Tibial nerve (tissue), 4 donors: ENCODE measurements around the gene AP5Z1. TPM values are rescaled to one million over a fixed set of nuclear protein-coding genes. Genes with fewer than 3 reads are reported as not detected.
A peak's percentile ranks its signal among the peaks of the same experiment; 100 is the strongest.

ENCODE experiments used
- DNase-seq, 2 donors: peaks; one replicate each; pipeline ENCODE4 v3.0.0-alpha.2; 2019; ENCODE audit warnings: low spot score in 2 of 2
- H3K27ac ChIP-seq, 4 donors: fragments of 200-600 bp; sonication (generic) in 3 of 4; one replicate each; pipeline ENCODE4 v1.5.1; 2017 to 2019; ENCODE audit warnings: mild to moderate bottlenecking in 1 of 4
- H3K27me3 ChIP-seq, 2 donors: fragments of 200-600 bp; sonication (generic) in 1 of 2; one replicate each; pipeline versions ENCODE4 v1.5.1 to v1.6.0; 2017 to 2019
- H3K36me3 ChIP-seq, 3 donors: fragments of 200-600 bp; sonication (generic); one replicate each; pipeline ENCODE4 v1.5.1; 2018 to 2019
- H3K4me1 ChIP-seq, 4 donors: fragments of 200-600 bp; sonication (generic) in 3 of 4; one replicate each; pipeline ENCODE4 v1.5.1; 2017 to 2019
- H3K4me3 ChIP-seq, 4 donors: fragments of 200-600 bp; sonication (generic) in 3 of 4; one replicate each; pipeline ENCODE4 v1.5.1; 2017 to 2019; ENCODE audit warnings: mild to moderate bottlenecking in 1 of 4, moderate library complexity in 1 of 4
- H3K9me3 ChIP-seq, 4 donors: fragments of 200-600 bp; sonication (generic) in 3 of 4; one replicate each; pipeline ENCODE4 v1.5.1; 2017 to 2019
- CTCF ChIP-seq, 5 experiments: fragments of 200-600 bp in 3 of 5; fragments of 450-650 bp in 2 of 5; sonication (generic) in 3 of 5; IDR thresholded peaks; one replicate each; pipeline ENCODE4 v1.5.1; 2016 to 2019; ENCODE audit warnings: antibody characterized with exemption in 5 of 5, mild to moderate bottlenecking in 3 of 5, moderate library complexity in 2 of 5
- EP300 ChIP-seq, 2 donors: sonication (generic); formaldehyde crosslinking; IDR thresholded peaks; one replicate each; pipeline ENCODE4 v1.6.1; 2017; ENCODE audit warnings: antibody characterized with exemption in 2 of 2, mild to moderate bottlenecking in 1 of 2
- POLR2A ChIP-seq, 2 donors: fragments of 450-650 bp; IDR thresholded peaks; one replicate each; pipeline ENCODE4 v1.6.1; 2017; ENCODE audit warnings: antibody characterized with exemption in 2 of 2, mild to moderate bottlenecking in 2 of 2, moderate library complexity in 2 of 2
- WGBS, 2 donors: methylation state at CpG; one replicate each; pipeline ENCODE4 v1.1.5; 2018; 5-methylcytosine and 5-hydroxymethylcytosine counted together
- total RNA-seq, 4 donors: library from RNA; depleted of rRNA; stranded (reverse); fragments of >200 nt; gene quantifications; one replicate each; pipeline ENCODE4 v1.1.0, GENCODE V29; 2016

Gene AP5Z1
- total RNA-seq, result 10 to 100 TPM; 26.0 to 61.8 (median 40.7) TPM

GRCh38 chr7:4775250-4775847, at the start of gene AP5Z1:
TSS of gene AP5Z1 (plus strand) at chr7:4775623. CDS start at chr7:4775716, 93 bp downstream.
- TF ChIP-seq EP300 (IDR thresholded peaks at IDR 0.05) (peak; percentile 76 to 92), CTCF (IDR thresholded peaks at IDR 0.05) (peak in 2 of 5 experiments; percentile 31 to 40), POLR2A (IDR thresholded peaks at IDR 0.05) (peak; percentile 51 to 92)
- Histone ChIP-seq H3K36me3 (peaks cover 0 to 15% (median 0%) of the 10 kb centered on the region in 3 donors), H3K4me3 (peak within 1 kb of the TSS; percentile 83 to 98 (median 94)), H3K4me1 (peaks cover 0 to 40% (median 12%) of the 10 kb centered on the region in 4 donors), H3K9me3 (no peaks in the 10 kb centered on the region), H3K27me3 (no peaks in the 10 kb centered on the region), H3K27ac (peak within 1 kb of the TSS; percentile 92 to 98 (median 94))
- 0% methylated on average over 9 to 30 of the region's 55 CpGs for WGBS, 2 donors
- peak; percentile 95 for DNase-seq

GRCh38 chr7:4725850-4726450, 49.5 kb upstream of the AP5Z1 start:
- peak overlapping the region; percentile 84 to 96 (median 90) for H3K27ac ChIP-seq
- no peaks in the 10 kb centered on the region for H3K9me3 ChIP-seq
- peaks cover 0 to 63% (median 16%) of the 10 kb centered on the region in 4 donors for H3K4me1 ChIP-seq
- peaks cover 0 to 31% (median 0%) of the 10 kb centered on the region in 3 donors for H3K36me3 ChIP-seq
- peak overlapping the region; percentile 48 to 67 (median 56) for H3K4me3 ChIP-seq
- WGBS, 2 donors, result 45 to 61% methylated on average over 14 to 15 of the region's 15 CpGs
- no peak for DNase-seq
- H3K27me3 ChIP-seq, result no peaks in the 10 kb centered on the region
- TF ChIP-seq CTCF (IDR thresholded peaks at IDR 0.05) (no peak), POLR2A (IDR thresholded peaks at IDR 0.05) (no peak), EP300 (IDR thresholded peaks at IDR 0.05) (no peak)

GRCh38 chr7:4726566-4726965, 48.9 kb upstream of the AP5Z1 start:
- Histone ChIP-seq H3K9me3 (no peaks in the 10 kb centered on the region), H3K4me3 (no peak overlapping the region), H3K4me1 (peaks cover 0 to 58% (median 16%) of the 10 kb centered on the region in 4 donors), H3K36me3 (peaks cover 0 to 28% (median 0%) of the 10 kb centered on the region in 3 donors), H3K27ac (peak overlapping the region in 3 of 4 donors; percentile 86 to 96 (median 94)), H3K27me3 (no peaks in the 10 kb centered on the region)
- TF ChIP-seq POLR2A (IDR thresholded peaks at IDR 0.05) (no peak), EP300 (IDR thresholded peaks at IDR 0.05) (no peak), CTCF (IDR thresholded peaks at IDR 0.05) (no peak)
- 89 to 93% methylated on average over 9 of the region's 9 CpGs for WGBS, 2 donors
- DNase-seq, result no peak

- no peak overlapping the region for H3K27ac ChIP-seq
- no peak for DNase-seq
- 89 to 92% methylated on average over 20 of the region's 20 CpGs for WGBS, 2 donors
- peaks cover 0 to 48% (median 16%) of the 10 kb centered on the region in 4 donors for H3K4me1 ChIP-seq
- H3K4me3 ChIP-seq, result no peak overlapping the region
- H3K9me3 ChIP-seq, result no peaks in the 10 kb centered on the region
- peaks cover 0 to 31% (median 0%) of the 10 kb centered on the region in 3 donors for H3K36me3 ChIP-seq
- H3K27me3 ChIP-seq, result no peaks in the 10 kb centered on the region
- TF ChIP-seq POLR2A (IDR thresholded peaks at IDR 0.05) (no peak), CTCF (IDR thresholded peaks at IDR 0.05) (no peak), EP300 (IDR thresholded peaks at IDR 0.05) (no peak)
Observed at GRCh38 chr7:4727914-4728705, 47.3 kb upstream of the AP5Z1 start.
